ENCODE data around the gene TOP1. TPM values are rescaled to one million over a fixed set of nuclear protein-coding genes. Genes with fewer than 3 reads are reported as not detected.
A peak's percentile ranks its signal among the peaks of the same experiment; 100 is the strongest.

TOP1 gene
- total RNA-seq, 1 donor from 2014 or later = 26.5 TPM

Small RNA genes within 50 kb of the gene (small RNA-seq; reads per million reads assigned to genes)
- gene MIR6871 (not detected), gene RNU2-52P (0.41 reads per million, percentile 29 among the genes with 10 or more reads in this experiment)

Other genes with a start within 250 kb of the TOP1 start
- 91.3 TPM for gene PLCG1, start 108.7 kb downstream of the TOP1 start, total RNA-seq

Measured in frontal cortex (tissue), 1 donor.